ENCODE measurements around the gene SLC22A31. TPM values are rescaled to one million over a fixed set of nuclear protein-coding genes. Genes with fewer than 3 reads are reported as not detected.

The SLC22A31 gene
- total and polyA plus RNA-seq, 9 of the 15 experiments (the other 6 are each of a cell fraction or from before 2014, with no cell fraction given) = 0.29 to 2.2 (median 0.47) TPM; not detected in 3

GRCh38 chr16:89198417-89199240 is 1.7 kb downstream of the SLC22A31 start:
- ATAC-seq (no peak), DNase-seq (ENCODE audit: extremely low read depth in 1 of 4, low spot score in 3 of 4) (no peak), FAIRE-seq (no peak)
- H3K27me3 ChIP-seq (ENCODE audit: control insufficient read depth in 2 of 2, insufficient read depth in 2 of 2, low read length in 2 of 2) = peaks cover 6 to 9% of the 10 kb centered on the region in 2 experiments
- H3K4me2 ChIP-seq (ENCODE audit: insufficient read depth, low read length) = no peak overlapping the region
- no peak overlapping the region for H2AFZ ChIP-seq (ENCODE audit: low read depth, low read length)
- H3K9me1 ChIP-seq (ENCODE audit: control insufficient read depth, insufficient read depth, low read length) = no peaks in the 10 kb centered on the region
- ChIA-PET POLR2A (interaction anchor here (0.6 to 1.0 kb wide), 5 partner anchors 27 to 642 kb away, joined by 3 to 4 read pairs (median 3); no protein-coding TSS in a partner anchor), CTCF (ENCODE audit: low intra/inter-chr PET ratio) (no interaction called here)
- no peaks in the 10 kb centered on the region; the same call in 1 of the 2 replicates for H4K20me1 ChIP-seq (replicated peaks; ENCODE audit: control insufficient read depth, insufficient read depth, low read length)
- H3K79me2 ChIP-seq (ENCODE audit: control insufficient read depth, insufficient read depth, low read length) = no peaks in the 10 kb centered on the region
- H3K27ac ChIP-seq (ENCODE audit: extremely low read depth, low read depth, low read length) = no peak overlapping the region
- no TSS peak for BruUV-seq (replicated peaks)
- no peak overlapping the region for H3K9ac ChIP-seq (ENCODE audit: insufficient read depth in 1 of 2, low read depth in 2 of 2, low read length in 2 of 2)
- intact Hi-C loops (cut with micrococcal nuclease) = no loop called here
- peaks cover 5% of the 10 kb centered on the region for H3K9me3 ChIP-seq (replicated peaks; ENCODE audit: control insufficient read depth, insufficient read depth, low read depth, low read length)
- 46% methylated on average over 22 of the region's 28 CpGs for WGBS (ENCODE audit: insufficient coverage, low coverage, missing lambda C conversion rate)
- TF ChIP-seq FUS (optimal IDR thresholded peaks at IDR 0.05; ENCODE audit: low read depth, low read length) = no peak
- TF ChIP-seq ELK3 (CRISPR knock-in tag; IDR thresholded peaks at IDR 0.05) = no peak
- no peak for TF ChIP-seq XRCC5 (IDR thresholded peaks at IDR 0.05; ENCODE audit: low read depth, low read length)
- no peak for TF ChIP-seq MCM5 (IDR thresholded peaks at IDR 0.05; ENCODE audit: low read depth)
- TF ChIP-seq ZNF232 (CRISPR knock-in tag; IDR thresholded peaks at IDR 0.05) = no peak
- no peak for TF ChIP-seq SMAD2 (IDR thresholded peaks at IDR 0.05; ENCODE audit: low read depth, low read length)
- no peak for TF ChIP-seq PHF21A (IDR thresholded peaks at IDR 0.05; ENCODE audit: borderline replicate concordance, low read depth)
- no peak for TF ChIP-seq MLX (CRISPR knock-in tag; conservative IDR thresholded peaks at IDR 0.05)
- TF ChIP-seq MTA3 (IDR thresholded peaks at IDR 0.05; ENCODE audit: borderline replicate concordance) = no peak
- TF ChIP-seq GABPB1 (CRISPR knock-in tag; IDR thresholded peaks at IDR 0.05) = no peak
- TF ChIP-seq, protein P1, sequence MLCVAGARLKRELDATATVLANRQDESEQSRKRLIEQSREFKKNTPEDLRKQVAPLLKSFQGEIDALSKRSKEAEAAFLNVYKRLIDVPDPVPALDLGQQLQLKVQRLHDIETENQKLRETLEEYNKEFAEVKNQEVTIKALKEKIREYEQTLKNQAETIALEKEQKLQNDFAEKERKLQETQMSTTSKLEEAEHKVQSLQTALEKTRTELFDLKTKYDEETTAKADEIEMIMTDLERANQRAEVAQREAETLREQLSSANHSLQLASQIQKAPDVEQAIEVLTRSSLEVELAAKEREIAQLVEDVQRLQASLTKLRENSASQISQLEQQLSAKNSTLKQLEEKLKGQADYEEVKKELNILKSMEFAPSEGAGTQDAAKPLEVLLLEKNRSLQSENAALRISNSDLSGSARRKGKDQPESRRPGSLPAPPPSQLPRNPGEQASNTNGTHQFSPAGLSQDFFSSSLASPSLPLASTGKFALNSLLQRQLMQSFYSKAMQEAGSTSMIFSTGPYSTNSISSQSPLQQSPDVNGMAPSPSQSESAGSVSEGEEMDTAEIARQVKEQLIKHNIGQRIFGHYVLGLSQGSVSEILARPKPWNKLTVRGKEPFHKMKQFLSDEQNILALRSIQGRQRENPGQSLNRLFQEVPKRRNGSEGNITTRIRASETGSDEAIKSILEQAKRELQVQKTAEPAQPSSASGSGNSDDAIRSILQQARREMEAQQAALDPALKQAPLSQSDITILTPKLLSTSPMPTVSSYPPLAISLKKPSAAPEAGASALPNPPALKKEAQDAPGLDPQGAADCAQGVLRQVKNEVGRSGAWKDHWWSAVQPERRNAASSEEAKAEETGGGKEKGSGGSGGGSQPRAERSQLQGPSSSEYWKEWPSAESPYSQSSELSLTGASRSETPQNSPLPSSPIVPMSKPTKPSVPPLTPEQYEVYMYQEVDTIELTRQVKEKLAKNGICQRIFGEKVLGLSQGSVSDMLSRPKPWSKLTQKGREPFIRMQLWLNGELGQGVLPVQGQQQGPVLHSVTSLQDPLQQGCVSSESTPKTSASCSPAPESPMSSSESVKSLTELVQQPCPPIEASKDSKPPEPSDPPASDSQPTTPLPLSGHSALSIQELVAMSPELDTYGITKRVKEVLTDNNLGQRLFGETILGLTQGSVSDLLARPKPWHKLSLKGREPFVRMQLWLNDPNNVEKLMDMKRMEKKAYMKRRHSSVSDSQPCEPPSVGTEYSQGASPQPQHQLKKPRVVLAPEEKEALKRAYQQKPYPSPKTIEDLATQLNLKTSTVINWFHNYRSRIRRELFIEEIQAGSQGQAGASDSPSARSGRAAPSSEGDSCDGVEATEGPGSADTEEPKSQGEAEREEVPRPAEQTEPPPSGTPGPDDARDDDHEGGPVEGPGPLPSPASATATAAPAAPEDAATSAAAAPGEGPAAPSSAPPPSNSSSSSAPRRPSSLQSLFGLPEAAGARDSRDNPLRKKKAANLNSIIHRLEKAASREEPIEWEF (CRISPR knock-in tag; IDR thresholded peaks at IDR 0.05) = no peak
- H3K4me1 ChIP-seq (replicated peaks in 1 of 2; ENCODE audit: control insufficient read depth in 2 of 2, insufficient read depth in 2 of 2, low read length in 2 of 2) = peaks cover 0 to 75% of the 10 kb centered on the region in 2 experiments; a peak in 2 of 5 replicates
- H3K4me3 ChIP-seq = no peak overlapping the region
- in situ Hi-C loops (cut with MboI) = no loop called here
- no peaks in the 10 kb centered on the region for H3K36me3 ChIP-seq (ENCODE audit: control insufficient read depth, insufficient read depth, low read length)
